A549 (cell line): Measurements from ENCODE around the gene AMMECR1. TPM values are rescaled to one million over a fixed set of nuclear protein-coding genes. Genes with fewer than 3 reads are reported as not detected.

Experiments
- ATAC-seq, 2 experiments: fragments of 200-7000 bp in 1 of 2; fragments of >200 bp in 1 of 2; cut with Nextera tagmentation in 1 of 2; cut with Tn5 transposase in 1 of 2; 3 replicates each; pipeline versions ENCODE4 v1.8.0 to v1.9.1; 2018 to 2020; ENCODE audit warnings: mild to moderate bottlenecking in 1 of 2, moderate library complexity in 1 of 2
- CTCF ChIA-PET: fragments of 300-600 bp; sonication (Branson Sonifier 250); formaldehyde crosslinking; extraction: SDS; loops from one replicate; lab custom pipeline; 2021; ENCODE audit warnings: antibody characterized with exemption, inconsistent platforms; lab: Yijun Ruan, JAX
- POLR2A ChIA-PET: fragments of 350-600 bp; formaldehyde crosslinking; extraction: SDS; loops from one replicate; lab custom pipeline; 2021; ENCODE audit warnings: antibody characterized with exemption, inconsistent platforms; lab: Yijun Ruan, JAX
- DNase-seq, 2 experiments: peaks; one replicate each; pipeline versions ENCODE4 v3.0.0 to v3.0.0-alpha.2; 2011 to 2016; ENCODE audit warnings: low read depth in 1 of 2, low spot score in 1 of 2
- FAIRE-seq: peaks from 2 replicates; lab custom pipeline; 2011; peaks lifted over from hg19 to GRCh38; lab: Jason Lieb, UNC
- H3K27ac ChIP-seq, 2 experiments: fragments of >200 bp; sonication (Bioruptor Twin); formaldehyde crosslinking; 3 replicates each; pipeline ENCODE4 v1.5.1; 2016 to 2017
- H3K4me1 ChIP-seq: fragments of >200 bp; sonication (Bioruptor Twin); formaldehyde crosslinking; 3 replicates; pipeline ENCODE4 v1.6.1; 2016
- H3K4me2 ChIP-seq: fragments of >200 bp; sonication (Bioruptor Twin); formaldehyde crosslinking; 3 replicates; pipeline ENCODE4 v1.6.1; 2016
- H3K4me3 ChIP-seq: fragments of >200 bp; sonication (Bioruptor Twin); formaldehyde crosslinking; 3 replicates; pipeline ENCODE4 v1.5.1; 2016
- H3K9me3 ChIP-seq: fragments of >200 bp; sonication (Bioruptor Twin); formaldehyde crosslinking; 3 replicates; pipeline ENCODE4 v1.6.1; 2016
- BHLHE40 ChIP-seq: IDR thresholded peaks from 2 replicates; pipeline ENCODE4 v1.6.1; 2012; ENCODE audit warnings: low read depth, low read length, inconsistent platforms
- CBX2 ChIP-seq: fragments of 200-600 bp; sonication (generic); IDR thresholded peaks from 2 replicates; pipeline ENCODE4 v1.6.1; 2016; ENCODE audit warnings: low read depth, mild to moderate bottlenecking, borderline replicate concordance
- CEBPB ChIP-seq, 2 experiments: fragments of >200 bp in 1 of 2; sonication (Bioruptor Twin) in 1 of 2; formaldehyde crosslinking in 1 of 2; IDR thresholded peaks; 2 replicates each; pipeline ENCODE4 v1.6.1; 2012 to 2016
- CTCF ChIP-seq: fragments of >200 bp; sonication (Bioruptor Twin); formaldehyde crosslinking; IDR thresholded peaks from 3 replicates; pipeline ENCODE4 v1.5.1; 2016
- EHF ChIP-seq: fragments of 250-450 bp; sonication (Bioruptor Pico); IDR thresholded peaks from 2 replicates; pipeline ENCODE4 v1.5.0; 2020; ENCODE audit warnings: mild to moderate bottlenecking
- ELK1 ChIP-seq: fragments of 150-350 bp; IDR thresholded peaks from 2 replicates; pipeline ENCODE4 v1.6.1; 2014; ENCODE audit warnings: low read depth, mild to moderate bottlenecking, low read length
- EP300 ChIP-seq, 2 experiments: fragments of >200 bp; sonication (Bioruptor Twin); formaldehyde crosslinking; IDR thresholded peaks; 2 replicates in 1 of 2; 3 replicates in 1 of 2; pipeline ENCODE4 v1.6.1; 2016 to 2017
- FOSL2 ChIP-seq, 2 experiments: fragments of 450-650 bp in 1 of 2; fragments of >200 bp in 1 of 2; sonication (Bioruptor Twin) in 1 of 2; formaldehyde crosslinking; IDR thresholded peaks; 2 replicates each; pipeline versions ENCODE4 v1.5.0 to v1.6.1; 2016 to 2020; ENCODE audit warnings: mild to moderate bottlenecking in 1 of 2, moderate library complexity in 1 of 2
- FOXS1 ChIP-seq: fragments of 250-450 bp; sonication (Bioruptor Pico); IDR thresholded peaks from 2 replicates; pipeline ENCODE4 v1.5.0; 2020; ENCODE audit warnings: mild to moderate bottlenecking, moderate library complexity
- GATA3 ChIP-seq: IDR thresholded peaks from 2 replicates; pipeline ENCODE4 v1.6.1; 2012; ENCODE audit warnings: borderline replicate concordance
- HEYL ChIP-seq: fragments of 250-450 bp; sonication (Bioruptor Pico); IDR thresholded peaks from 2 replicates; pipeline ENCODE4 v1.8.0; 2021; ENCODE audit warnings: mild to moderate bottlenecking, moderate library complexity
- HMGXB4 ChIP-seq: fragments of 250-450 bp; sonication (Bioruptor Pico); IDR thresholded peaks from 2 replicates; pipeline ENCODE4 v1.5.0; 2021; ENCODE audit warnings: mild to moderate bottlenecking, moderate library complexity, borderline replicate concordance
- MAFK ChIP-seq: fragments of 450-650 bp; IDR thresholded peaks from 2 replicates; pipeline ENCODE4 v1.6.1; 2014; ENCODE audit not compliant: partially characterized antibody
- MAX ChIP-seq: IDR thresholded peaks from 2 replicates; pipeline ENCODE4 v1.6.1; 2012
- MAZ ChIP-seq: fragments of 150-350 bp; IDR thresholded peaks from 2 replicates; pipeline ENCODE4 v1.6.1; 2014; ENCODE audit warnings: antibody characterized with exemption, low read depth, low read length, borderline replicate concordance
- NR3C1 ChIP-seq: fragments of >200 bp; sonication (Bioruptor Twin); formaldehyde crosslinking; IDR thresholded peaks from 3 replicates; pipeline ENCODE4 v1.6.1; 2017
- PBX3 ChIP-seq: IDR thresholded peaks from 2 replicates; pipeline ENCODE4 v1.6.1; 2012
- PHF8 ChIP-seq: fragments of 200-600 bp; sonication (generic); IDR thresholded peaks from 2 replicates; pipeline ENCODE4 v1.6.1; 2016; ENCODE audit warnings: low read depth, mild to moderate bottlenecking, antibody characterized with exemption, moderate library complexity, borderline replicate concordance
- RAD21 ChIP-seq, 2 experiments: fragments of >200 bp in 1 of 2; sonication (Bioruptor Twin) in 1 of 2; formaldehyde crosslinking in 1 of 2; IDR thresholded peaks in 1 of 2; conservative IDR thresholded peaks in 1 of 2; 2 replicates in 1 of 2; 3 replicates in 1 of 2; pipeline ENCODE4 v1.6.1; 2012 to 2018; ENCODE audit warnings: inconsistent platforms in 1 of 2
- SMC3 ChIP-seq: fragments of >200 bp; sonication (Bioruptor Twin); formaldehyde crosslinking; IDR thresholded peaks from 3 replicates; pipeline ENCODE4 v1.6.1; 2018; ENCODE audit warnings: inconsistent platforms
- TP53 ChIP-seq: fragments of 250-450 bp; sonication (Bioruptor Pico); IDR thresholded peaks from 2 replicates; pipeline ENCODE4 v1.5.0; 2021; ENCODE audit warnings: mild to moderate bottlenecking, moderate library complexity
- ZNF302 ChIP-seq: fragments of 250-450 bp; sonication (Bioruptor Pico); IDR thresholded peaks from 2 replicates; pipeline ENCODE4 v1.9.0; 2021; ENCODE audit warnings: inconsistent platforms, mild to moderate bottlenecking, moderate library complexity
- ZSCAN20 ChIP-seq: fragments of 250-450 bp; sonication (Bioruptor Pico); IDR thresholded peaks from 2 replicates; pipeline ENCODE4 v1.8.0; 2022; ENCODE audit warnings: mild to moderate bottlenecking, moderate library complexity
- WGBS: methylation state at CpG from one replicate; pipeline ENCODE4 v1.1.6; 2017; ENCODE audit errors: missing lambda C conversion rate; 5-methylcytosine and 5-hydroxymethylcytosine counted together
- polyA plus RNA-seq, 4 experiments: library from polyadenylated mRNA; depleted of rRNA in 3 of 4; stranded (reverse); fragments of >200 nt; fragmentation: RNase III in 1 of 4; extraction: RNeasy Plus Mini Kit Qiagen cat#74134 plus additional on column Dnase treatment in 1 of 4; gene quantifications; 2 replicates in 3 of 4; 3 replicates in 1 of 4; pipeline ENCODE4 v1.2.3, GENCODE V29; 2011 to 2017

Gene AMMECR1
- polyA plus RNA-seq, 2 of the 4 experiments (the other 2 are of a cell fraction): 7.9 to 13.7 TPM

GRCh38 chrX:110248578-110248977, 69.3 kb downstream of the AMMECR1 start:
- Histone ChIP-seq H3K4me2 (no peak overlapping the region), H3K27ac (no peak overlapping the region), H3K4me1 (no peaks in the 10 kb centered on the region), H3K4me3 (no peak overlapping the region), H3K9me3 (no peaks in the 10 kb centered on the region)
- CTCF ChIA-PET: no interaction called here
- TF ChIP-seq MAFK: peak; percentile 87
- TF ChIP-seq TP53: no peak
- FAIRE-seq: peak; percentile 36
- ATAC-seq: no peak
- POLR2A ChIA-PET: no interaction called here
- WGBS: 93% methylated on average over 1 of the region's 1 CpG
- no peak for DNase-seq

GRCh38 chrX:110245011-110245410, 72.9 kb downstream of the AMMECR1 start:
- CTCF ChIA-PET: interaction anchor here (1.2 kb wide), 1 partner anchor 333 kb away, joined by 3 read pairs; no protein-coding TSS in a partner anchor
- FAIRE-seq (no peak), ATAC-seq (no peak), DNase-seq (no peak)
- POLR2A ChIA-PET: interaction anchor here (1.1 kb wide), 1 partner anchor 16 kb away, joined by 3 read pairs; no protein-coding TSS in a partner anchor
- Histone ChIP-seq H3K4me3 (no peak overlapping the region), H3K4me2 (no peak overlapping the region), H3K27ac (no peak overlapping the region), H3K4me1 (peaks cover 12% of the 10 kb centered on the region; the same call in 2 of the 3 replicates), H3K9me3 (no peaks in the 10 kb centered on the region)
- TF ChIP-seq SMC3: no peak
- no peak for TF ChIP-seq BHLHE40
- no peak for TF ChIP-seq RAD21 (conservative IDR thresholded peaks at IDR 0.05 in 1 of 2, IDR thresholded peaks at IDR 0.05 in 1 of 2)
- no peak for TF ChIP-seq GATA3
- TF ChIP-seq ELK1: no peak
- no peak for TF ChIP-seq PHF8
- TF ChIP-seq ZSCAN20 (CRISPR knock-in tag): no peak
- TF ChIP-seq MAZ: no peak
- no peak for TF ChIP-seq MAX
- TF ChIP-seq EHF (CRISPR knock-in tag): no peak

- Histone ChIP-seq H3K4me2 (no peak overlapping the region), H3K27ac (no peak overlapping the region), H3K9me3 (no peaks in the 10 kb centered on the region), H3K4me3 (no peak overlapping the region), H3K4me1 (peaks cover 12% of the 10 kb centered on the region; the same call in 2 of the 3 replicates)
- ATAC-seq (no peak), FAIRE-seq (no peak), DNase-seq (no peak)
- TF ChIP-seq FOSL2 (IDR thresholded peaks at IDR 0.05) (no peak), FOSL2 (CRISPR knock-in tag; IDR thresholded peaks at IDR 0.05) (no peak), ZNF302 (CRISPR knock-in tag) (no peak), CTCF (no peak), FOXS1 (CRISPR knock-in tag) (no peak), CBX2 (no peak), EP300 (IDR thresholded peaks at IDR 0.05) (no peak), NR3C1 (no peak), EHF (CRISPR knock-in tag) (no peak), HMGXB4 (CRISPR knock-in tag) (no peak), PBX3 (no peak), PHF8 (no peak), CEBPB (IDR thresholded peaks at IDR 0.05) (no peak), MAX (no peak), HEYL (CRISPR knock-in tag) (no peak), MAFK (no peak)
- CTCF ChIA-PET: interaction anchor here (0.5 to 1.1 kb wide), 2 partner anchors 40 to 170 kb away, joined by 4 to 5 read pairs; no protein-coding TSS in a partner anchor
- POLR2A ChIA-PET: no interaction called here
- WGBS: 85% methylated on average over 1 of the region's 1 CpG
Observed at GRCh38 chrX:110242371-110242770, 75.5 kb downstream of the AMMECR1 start.
